Smooth muscle cell (in vitro differentiated cells): Measurements from ENCODE around the gene SLC6A5. TPM values are rescaled to one million over a fixed set of nuclear protein-coding genes. Genes with fewer than 3 reads are reported as not detected.
A peak's percentile ranks its signal among the peaks of the same experiment; 100 is the strongest.

Experiments used
- DNase-seq: peaks from one replicate; lab custom pipeline; 2025; ENCODE audit not compliant: unreplicated experiment; lab: John Stamatoyannopoulos, UW
- H2AFZ ChIP-seq: fragments of 200-600 bp; sonication (generic); 2 replicates; pipeline ENCODE4 v1.6.0; 2016; ENCODE audit warnings: antibody characterized with exemption, low read depth, mild to moderate bottlenecking
- H3F3A ChIP-seq: fragments of 200-600 bp; sonication (generic); 2 replicates; pipeline ENCODE4 v1.6.0; 2017; ENCODE audit warnings: antibody characterized with exemption, low read depth
- H3K27ac ChIP-seq: fragments of 200-600 bp; sonication (generic); 2 replicates; pipeline ENCODE4 v1.5.1; 2016; ENCODE audit warnings: low read depth, mild to moderate bottlenecking
- H3K27me3 ChIP-seq: fragments of 200-600 bp; sonication (generic); 2 replicates; pipeline ENCODE4 v1.6.1; 2016; ENCODE audit warnings: low read depth, mild to moderate bottlenecking
- H3K36me3 ChIP-seq: fragments of 200-600 bp; sonication (generic); 2 replicates; pipeline ENCODE4 v1.5.1; 2016; ENCODE audit warnings: low read depth
- H3K4me1 ChIP-seq: fragments of 200-600 bp; sonication (generic); 2 replicates; pipeline ENCODE4 v1.5.1; 2016; ENCODE audit warnings: low read depth
- H3K4me2 ChIP-seq: fragments of 200-600 bp; sonication (generic); 2 replicates; pipeline ENCODE4 v1.6.0; 2016; ENCODE audit warnings: mild to moderate bottlenecking
- H3K4me3 ChIP-seq: fragments of 200-600 bp; sonication (generic); 2 replicates; pipeline ENCODE4 v1.5.1; 2016; ENCODE audit warnings: mild to moderate bottlenecking
- H3K79me2 ChIP-seq: fragments of 200-600 bp; sonication (generic); 2 replicates; pipeline ENCODE4 v1.6.0; 2016; ENCODE audit warnings: low read depth, mild to moderate bottlenecking
- H3K9ac ChIP-seq: fragments of 200-600 bp; sonication (generic); 2 replicates; pipeline ENCODE4 v1.6.0; 2016; ENCODE audit warnings: low read depth
- H3K9me3 ChIP-seq: fragments of 200-600 bp; sonication (generic); replicated peaks from 2 replicates; pipeline ENCODE4 v1.5.1; 2016; ENCODE audit warnings: low read depth
- H4K20me1 ChIP-seq: fragments of 200-600 bp; sonication (generic); 2 replicates; pipeline ENCODE4 v1.6.0; 2016; ENCODE audit warnings: low read depth
- WGBS: methylation state at CpG from one replicate; pipeline ENCODE4 v1.1.7; 2016; ENCODE audit warnings: low lambda C conversion rate; 5-methylcytosine and 5-hydroxymethylcytosine counted together
- polyA plus RNA-seq: library from polyadenylated mRNA; unstranded; fragments of >200 nt; fragmentation: Nextera tagmentation; extraction: Ambion mirVana; gene quantifications from 2 replicates; pipeline ENCODE4 v1.2.1, GENCODE V29; 2016
- total RNA-seq: library from RNA; depleted of rRNA; stranded (reverse); fragments of >200 nt; gene quantifications from 2 replicates; pipeline ENCODE4 v1.2.3, GENCODE V29; 2014
- TF ChIP-seq, protein P1 (sequence below): fragments of 200-600 bp; sonication (generic); IDR thresholded peaks from 2 replicates; pipeline ENCODE4 v1.5.1; 2017; ENCODE audit warnings: borderline replicate concordance, mild to moderate bottlenecking, antibody characterized with exemption; ENCODE audit not compliant: insufficient read depth, poor library complexity, severe bottlenecking

The SLC6A5 gene
- total and polyA plus RNA-seq, 2 experiments from 2014 or later = not detected

DNA sequence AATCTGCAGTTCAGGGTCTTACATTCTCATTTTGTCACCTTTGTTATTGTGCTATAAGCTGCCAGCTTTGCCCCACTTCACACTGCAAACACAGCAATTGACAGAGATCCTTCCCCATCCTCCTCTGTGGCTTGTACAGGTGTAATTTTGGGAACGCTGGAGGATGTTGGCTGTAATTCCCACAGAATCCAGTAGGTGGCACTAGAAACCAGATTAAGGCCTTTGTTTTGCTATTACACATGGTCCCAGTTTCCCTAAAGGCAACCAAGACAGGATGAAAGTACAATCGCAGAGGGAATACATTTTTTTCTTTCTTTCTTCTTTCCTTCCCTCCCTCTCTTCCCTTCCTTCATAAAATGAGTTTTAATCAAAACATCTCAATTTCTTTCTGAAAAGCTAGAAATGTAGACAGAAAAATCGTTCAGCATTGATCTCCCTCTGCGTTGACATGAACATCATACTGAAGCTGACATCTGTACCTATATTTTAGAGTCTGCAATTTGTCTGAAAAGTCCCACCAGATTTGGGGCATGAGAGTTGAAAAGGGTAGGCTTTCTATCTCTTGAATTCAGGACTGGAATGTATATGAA is 48.7 kb downstream of the SLC6A5 start:
- no peak overlapping the region for H3K4me2 ChIP-seq
- TF ChIP-seq, protein P1, sequence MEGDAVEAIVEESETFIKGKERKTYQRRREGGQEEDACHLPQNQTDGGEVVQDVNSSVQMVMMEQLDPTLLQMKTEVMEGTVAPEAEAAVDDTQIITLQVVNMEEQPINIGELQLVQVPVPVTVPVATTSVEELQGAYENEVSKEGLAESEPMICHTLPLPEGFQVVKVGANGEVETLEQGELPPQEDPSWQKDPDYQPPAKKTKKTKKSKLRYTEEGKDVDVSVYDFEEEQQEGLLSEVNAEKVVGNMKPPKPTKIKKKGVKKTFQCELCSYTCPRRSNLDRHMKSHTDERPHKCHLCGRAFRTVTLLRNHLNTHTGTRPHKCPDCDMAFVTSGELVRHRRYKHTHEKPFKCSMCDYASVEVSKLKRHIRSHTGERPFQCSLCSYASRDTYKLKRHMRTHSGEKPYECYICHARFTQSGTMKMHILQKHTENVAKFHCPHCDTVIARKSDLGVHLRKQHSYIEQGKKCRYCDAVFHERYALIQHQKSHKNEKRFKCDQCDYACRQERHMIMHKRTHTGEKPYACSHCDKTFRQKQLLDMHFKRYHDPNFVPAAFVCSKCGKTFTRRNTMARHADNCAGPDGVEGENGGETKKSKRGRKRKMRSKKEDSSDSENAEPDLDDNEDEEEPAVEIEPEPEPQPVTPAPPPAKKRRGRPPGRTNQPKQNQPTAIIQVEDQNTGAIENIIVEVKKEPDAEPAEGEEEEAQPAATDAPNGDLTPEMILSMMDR = peak; percentile 92
- WGBS = 53% methylated on average over 4 of the region's 4 CpGs
- H3K9me3 ChIP-seq = no peaks in the 10 kb centered on the region
- no peaks in the 10 kb centered on the region for H3F3A ChIP-seq
- peaks cover 6% of the 10 kb centered on the region for H3K27me3 ChIP-seq
- H3K79me2 ChIP-seq = no peaks in the 10 kb centered on the region
- no peak overlapping the region for H3K27ac ChIP-seq
- no peak overlapping the region for H2AFZ ChIP-seq
- no peak overlapping the region for H3K9ac ChIP-seq
- DNase-seq = no peak
- no peak overlapping the region for H3K4me3 ChIP-seq
- no peaks in the 10 kb centered on the region for H4K20me1 ChIP-seq
- H3K36me3 ChIP-seq = no peaks in the 10 kb centered on the region
- no peaks in the 10 kb centered on the region for H3K4me1 ChIP-seq

DNA sequence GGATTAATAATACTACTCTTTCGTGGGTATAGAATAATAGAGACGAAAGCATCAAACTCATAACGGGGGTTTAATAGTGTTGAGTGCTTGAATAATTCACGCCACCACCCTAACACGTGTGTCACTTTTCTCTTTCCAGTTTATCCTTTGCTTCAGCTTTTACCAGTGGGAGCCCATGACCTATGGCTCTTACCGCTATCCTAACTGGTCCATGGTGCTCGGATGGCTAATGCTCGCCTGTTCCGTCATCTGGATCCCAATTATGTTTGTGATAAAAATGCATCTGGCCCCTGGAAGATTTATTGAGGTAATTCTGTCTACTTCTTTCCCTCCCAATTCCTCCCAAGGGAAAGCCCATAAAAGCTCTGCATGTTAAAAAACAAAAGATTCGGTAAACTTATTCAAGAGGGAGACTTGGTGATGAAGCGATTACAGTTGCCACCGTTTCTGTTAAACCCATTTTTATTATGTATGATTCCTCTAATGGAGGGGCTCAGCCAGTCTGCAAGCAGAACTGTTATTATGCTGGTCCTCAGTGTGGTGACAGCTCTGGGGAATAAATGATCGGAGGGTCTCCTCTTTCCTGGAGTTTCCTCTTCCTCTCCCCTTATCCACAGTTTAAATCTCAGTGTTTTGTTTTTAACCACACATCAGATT is 52.9 kb downstream of the SLC6A5 start:
- Histone ChIP-seq H3K36me3 (no peaks in the 10 kb centered on the region), H3K79me2 (no peaks in the 10 kb centered on the region), H3F3A (no peaks in the 10 kb centered on the region), H3K4me1 (no peaks in the 10 kb centered on the region), H3K4me3 (no peak overlapping the region), H3K27me3 (peaks cover 48% of the 10 kb centered on the region), H3K27ac (no peak overlapping the region), H3K9ac (no peak overlapping the region), H3K4me2 (no peak overlapping the region), H2AFZ (no peak overlapping the region), H3K9me3 (no peaks in the 10 kb centered on the region), H4K20me1 (no peaks in the 10 kb centered on the region)
- no peak for DNase-seq
- WGBS = 89% methylated on average over 13 of the region's 13 CpGs
- TF ChIP-seq, protein P1 = no peak

DNA sequence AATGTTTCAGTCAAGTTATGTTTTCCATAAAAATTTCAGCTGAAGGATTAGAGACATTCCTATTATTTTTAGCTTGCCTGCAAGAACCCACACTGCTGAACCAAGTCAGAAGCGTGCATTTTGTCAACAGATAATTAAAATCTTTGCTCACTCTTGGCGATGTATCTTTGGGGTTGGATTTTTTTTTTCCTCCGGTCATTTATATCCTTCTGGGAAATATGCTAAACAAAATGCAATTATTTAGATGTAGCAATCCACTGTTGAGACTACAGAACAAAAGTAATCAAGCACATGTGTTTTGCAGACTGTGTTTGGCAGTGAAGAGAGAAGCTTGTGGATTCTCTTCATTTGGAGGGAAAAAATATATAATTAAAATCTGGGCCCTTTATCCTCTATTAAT is 54.6 kb downstream of the SLC6A5 start:
- Histone ChIP-seq H3K9ac (no peak overlapping the region), H3K4me1 (no peaks in the 10 kb centered on the region), H3K79me2 (no peaks in the 10 kb centered on the region), H3F3A (no peaks in the 10 kb centered on the region), H3K36me3 (no peaks in the 10 kb centered on the region), H3K27me3 (peaks cover 61% of the 10 kb centered on the region), H2AFZ (no peak overlapping the region), H3K27ac (no peak overlapping the region), H3K4me2 (no peak overlapping the region), H4K20me1 (no peaks in the 10 kb centered on the region), H3K4me3 (no peak overlapping the region), H3K9me3 (no peaks in the 10 kb centered on the region)
- no peak for DNase-seq
- 84% methylated on average over 3 of the region's 3 CpGs for WGBS
- TF ChIP-seq, protein P1 = no peak

DNA sequence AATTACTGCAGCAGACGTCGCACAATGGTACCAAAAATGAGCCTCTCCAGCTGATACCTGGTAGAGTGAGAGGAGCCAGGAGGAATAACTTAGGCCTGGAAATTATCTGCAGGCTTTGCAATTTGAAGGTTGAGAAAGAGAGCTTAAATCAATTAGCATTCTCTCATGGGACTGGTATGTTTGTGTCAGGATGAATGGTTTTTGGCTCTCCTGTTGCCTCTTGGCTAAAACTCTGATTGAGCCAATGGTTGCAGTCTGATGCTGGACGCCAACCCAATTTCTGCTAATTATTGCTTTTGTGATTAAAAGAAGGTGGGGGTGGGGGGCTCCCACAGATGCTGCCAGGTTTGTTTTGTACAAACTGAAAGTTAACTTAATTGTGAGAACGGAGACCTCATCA is 57.5 kb downstream of the SLC6A5 start:
- no peaks in the 10 kb centered on the region for H3K79me2 ChIP-seq
- peaks cover 61% of the 10 kb centered on the region for H3K27me3 ChIP-seq
- H3F3A ChIP-seq = no peaks in the 10 kb centered on the region
- no peak overlapping the region for H2AFZ ChIP-seq
- H3K27ac ChIP-seq = no peak overlapping the region
- no peaks in the 10 kb centered on the region for H3K4me1 ChIP-seq
- no peaks in the 10 kb centered on the region for H3K36me3 ChIP-seq
- H3K4me2 ChIP-seq = no peak overlapping the region
- H3K4me3 ChIP-seq = no peak overlapping the region
- 82% methylated on average over 4 of the region's 4 CpGs for WGBS
- H3K9me3 ChIP-seq = no peaks in the 10 kb centered on the region
- H4K20me1 ChIP-seq = no peaks in the 10 kb centered on the region
- TF ChIP-seq, protein P1 = no peak
- H3K9ac ChIP-seq = no peak overlapping the region
- no peak for DNase-seq
